ENCODE measurements around the gene CFAP61. TPM values are rescaled to one million over a fixed set of nuclear protein-coding genes. Genes with fewer than 3 reads are reported as not detected.

The CFAP61 gene
- total and polyA plus RNA-seq, 9 of the 15 experiments (the other 6 are each of a cell fraction or from before 2014, with no cell fraction given), result 0.11 TPM; not detected in 8

DNA sequence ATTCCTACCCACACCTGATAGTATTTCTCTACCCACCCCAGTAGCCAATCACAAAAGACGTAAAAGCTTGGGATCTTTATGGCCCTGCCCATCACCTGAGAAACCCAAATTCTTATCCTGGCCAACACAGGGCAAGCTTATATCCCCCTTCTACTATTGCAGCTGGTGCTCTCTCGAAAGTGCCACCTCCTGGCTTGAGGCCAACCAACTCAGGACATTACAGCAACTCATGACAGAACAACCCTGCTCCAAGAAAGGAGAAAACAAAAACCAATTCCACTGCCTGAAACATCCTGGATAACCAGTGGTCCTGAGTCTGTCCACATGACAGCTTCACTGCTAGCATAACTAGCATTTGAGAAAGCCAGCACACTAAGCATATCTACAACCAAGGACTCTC, 97.9 kb downstream of the CFAP61 start (continued):
- TF ChIP-seq, protein P1, sequence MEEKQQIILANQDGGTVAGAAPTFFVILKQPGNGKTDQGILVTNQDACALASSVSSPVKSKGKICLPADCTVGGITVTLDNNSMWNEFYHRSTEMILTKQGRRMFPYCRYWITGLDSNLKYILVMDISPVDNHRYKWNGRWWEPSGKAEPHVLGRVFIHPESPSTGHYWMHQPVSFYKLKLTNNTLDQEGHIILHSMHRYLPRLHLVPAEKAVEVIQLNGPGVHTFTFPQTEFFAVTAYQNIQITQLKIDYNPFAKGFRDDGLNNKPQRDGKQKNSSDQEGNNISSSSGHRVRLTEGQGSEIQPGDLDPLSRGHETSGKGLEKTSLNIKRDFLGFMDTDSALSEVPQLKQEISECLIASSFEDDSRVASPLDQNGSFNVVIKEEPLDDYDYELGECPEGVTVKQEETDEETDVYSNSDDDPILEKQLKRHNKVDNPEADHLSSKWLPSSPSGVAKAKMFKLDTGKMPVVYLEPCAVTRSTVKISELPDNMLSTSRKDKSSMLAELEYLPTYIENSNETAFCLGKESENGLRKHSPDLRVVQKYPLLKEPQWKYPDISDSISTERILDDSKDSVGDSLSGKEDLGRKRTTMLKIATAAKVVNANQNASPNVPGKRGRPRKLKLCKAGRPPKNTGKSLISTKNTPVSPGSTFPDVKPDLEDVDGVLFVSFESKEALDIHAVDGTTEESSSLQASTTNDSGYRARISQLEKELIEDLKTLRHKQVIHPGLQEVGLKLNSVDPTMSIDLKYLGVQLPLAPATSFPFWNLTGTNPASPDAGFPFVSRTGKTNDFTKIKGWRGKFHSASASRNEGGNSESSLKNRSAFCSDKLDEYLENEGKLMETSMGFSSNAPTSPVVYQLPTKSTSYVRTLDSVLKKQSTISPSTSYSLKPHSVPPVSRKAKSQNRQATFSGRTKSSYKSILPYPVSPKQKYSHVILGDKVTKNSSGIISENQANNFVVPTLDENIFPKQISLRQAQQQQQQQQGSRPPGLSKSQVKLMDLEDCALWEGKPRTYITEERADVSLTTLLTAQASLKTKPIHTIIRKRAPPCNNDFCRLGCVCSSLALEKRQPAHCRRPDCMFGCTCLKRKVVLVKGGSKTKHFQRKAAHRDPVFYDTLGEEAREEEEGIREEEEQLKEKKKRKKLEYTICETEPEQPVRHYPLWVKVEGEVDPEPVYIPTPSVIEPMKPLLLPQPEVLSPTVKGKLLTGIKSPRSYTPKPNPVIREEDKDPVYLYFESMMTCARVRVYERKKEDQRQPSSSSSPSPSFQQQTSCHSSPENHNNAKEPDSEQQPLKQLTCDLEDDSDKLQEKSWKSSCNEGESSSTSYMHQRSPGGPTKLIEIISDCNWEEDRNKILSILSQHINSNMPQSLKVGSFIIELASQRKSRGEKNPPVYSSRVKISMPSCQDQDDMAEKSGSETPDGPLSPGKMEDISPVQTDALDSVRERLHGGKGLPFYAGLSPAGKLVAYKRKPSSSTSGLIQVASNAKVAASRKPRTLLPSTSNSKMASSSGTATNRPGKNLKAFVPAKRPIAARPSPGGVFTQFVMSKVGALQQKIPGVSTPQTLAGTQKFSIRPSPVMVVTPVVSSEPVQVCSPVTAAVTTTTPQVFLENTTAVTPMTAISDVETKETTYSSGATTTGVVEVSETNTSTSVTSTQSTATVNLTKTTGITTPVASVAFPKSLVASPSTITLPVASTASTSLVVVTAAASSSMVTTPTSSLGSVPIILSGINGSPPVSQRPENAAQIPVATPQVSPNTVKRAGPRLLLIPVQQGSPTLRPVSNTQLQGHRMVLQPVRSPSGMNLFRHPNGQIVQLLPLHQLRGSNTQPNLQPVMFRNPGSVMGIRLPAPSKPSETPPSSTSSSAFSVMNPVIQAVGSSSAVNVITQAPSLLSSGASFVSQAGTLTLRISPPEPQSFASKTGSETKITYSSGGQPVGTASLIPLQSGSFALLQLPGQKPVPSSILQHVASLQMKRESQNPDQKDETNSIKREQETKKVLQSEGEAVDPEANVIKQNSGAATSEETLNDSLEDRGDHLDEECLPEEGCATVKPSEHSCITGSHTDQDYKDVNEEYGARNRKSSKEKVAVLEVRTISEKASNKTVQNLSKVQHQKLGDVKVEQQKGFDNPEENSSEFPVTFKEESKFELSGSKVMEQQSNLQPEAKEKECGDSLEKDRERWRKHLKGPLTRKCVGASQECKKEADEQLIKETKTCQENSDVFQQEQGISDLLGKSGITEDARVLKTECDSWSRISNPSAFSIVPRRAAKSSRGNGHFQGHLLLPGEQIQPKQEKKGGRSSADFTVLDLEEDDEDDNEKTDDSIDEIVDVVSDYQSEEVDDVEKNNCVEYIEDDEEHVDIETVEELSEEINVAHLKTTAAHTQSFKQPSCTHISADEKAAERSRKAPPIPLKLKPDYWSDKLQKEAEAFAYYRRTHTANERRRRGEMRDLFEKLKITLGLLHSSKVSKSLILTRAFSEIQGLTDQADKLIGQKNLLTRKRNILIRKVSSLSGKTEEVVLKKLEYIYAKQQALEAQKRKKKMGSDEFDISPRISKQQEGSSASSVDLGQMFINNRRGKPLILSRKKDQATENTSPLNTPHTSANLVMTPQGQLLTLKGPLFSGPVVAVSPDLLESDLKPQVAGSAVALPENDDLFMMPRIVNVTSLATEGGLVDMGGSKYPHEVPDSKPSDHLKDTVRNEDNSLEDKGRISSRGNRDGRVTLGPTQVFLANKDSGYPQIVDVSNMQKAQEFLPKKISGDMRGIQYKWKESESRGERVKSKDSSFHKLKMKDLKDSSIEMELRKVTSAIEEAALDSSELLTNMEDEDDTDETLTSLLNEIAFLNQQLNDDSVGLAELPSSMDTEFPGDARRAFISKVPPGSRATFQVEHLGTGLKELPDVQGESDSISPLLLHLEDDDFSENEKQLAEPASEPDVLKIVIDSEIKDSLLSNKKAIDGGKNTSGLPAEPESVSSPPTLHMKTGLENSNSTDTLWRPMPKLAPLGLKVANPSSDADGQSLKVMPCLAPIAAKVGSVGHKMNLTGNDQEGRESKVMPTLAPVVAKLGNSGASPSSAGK (IDR thresholded peaks at IDR 0.05), result no peak
- TF ChIP-seq CEBPB (tag; IDR thresholded peaks at IDR 0.05) (no peak), HEY1 (CRISPR knock-in tag; IDR thresholded peaks at IDR 0.05; ENCODE audit: borderline replicate concordance) (no peak), PHF8 (IDR thresholded peaks at IDR 0.05; ENCODE audit: borderline replicate concordance, low read length) (no peak)
